Endothelial cell of umbilical vein (primary cell): Measurements from ENCODE around the gene FAM222B. TPM values are rescaled to one million over a fixed set of nuclear protein-coding genes. Genes with fewer than 3 reads are reported as not detected.
A peak's percentile ranks its signal among the peaks of the same experiment; 100 is the strongest.

Source experiments
- BruUV-seq: library from RNA; stranded (reverse); fragments of 400-500 nt; replicated peaks from 2 replicates; lab custom pipeline; 2021; lab: Mats Ljungman, UMichigan
- CTCF ChIA-PET: fragments of 300-600, 350-600 bp; sonication (Branson Sonifier 250); formaldehyde crosslinking; loops from one replicate; lab custom pipeline; 2021; ENCODE audit warnings: antibody characterized with exemption, inconsistent platforms; lab: Charles Lee
- POLR2A ChIA-PET: fragments of 300-600, 350-600 bp; sonication (Branson Sonifier 250); formaldehyde crosslinking; loops from one replicate; lab custom pipeline; 2021; ENCODE audit warnings: antibody characterized with exemption, inconsistent platforms; lab: Charles Lee
- DNase-seq: peaks from one replicate; pipeline ENCODE4 v3.0.0-alpha.2; 2011; ENCODE audit warnings: low read depth, low spot score
- FAIRE-seq: peaks from 2 replicates; lab custom pipeline; 2011; peaks lifted over from hg19 to GRCh38; lab: Jason Lieb, UNC
- H2AFZ ChIP-seq: 2 replicates; pipeline ENCODE4 v1.6.0; 2012; ENCODE audit warnings: low read depth, low read length, control low read depth, inconsistent platforms
- H3K27ac ChIP-seq: 2 replicates; pipeline ENCODE4 v1.5.1; 2011; ENCODE audit warnings: low read depth, mild to moderate bottlenecking, control low read depth, low read length, moderate library complexity; ENCODE audit not compliant: insufficient read depth
- H3K27me3 ChIP-seq, 2 experiments: 2 replicates each; pipeline versions ENCODE4 v1.6.0 to v1.6.1; 2011; ENCODE audit warnings: low read length in 2 of 2, mixed read lengths in 1 of 2; ENCODE audit not compliant: control insufficient read depth in 2 of 2, insufficient read depth in 2 of 2
- H3K36me3 ChIP-seq, 2 experiments: 2 replicates in 1 of 2; 3 replicates in 1 of 2; pipeline ENCODE4 v1.5.1; 2011; ENCODE audit warnings: low read length in 2 of 2, mild to moderate bottlenecking in 1 of 2, moderate library complexity in 1 of 2; ENCODE audit not compliant: control insufficient read depth in 2 of 2, insufficient read depth in 2 of 2; ENCODE audit errors: extremely low read depth in 1 of 2
- H3K4me1 ChIP-seq: 3 replicates; pipeline ENCODE4 v1.5.1; 2011; ENCODE audit warnings: mild to moderate bottlenecking, low read length; ENCODE audit not compliant: control insufficient read depth, insufficient read depth; ENCODE audit errors: extremely low read depth
- H3K4me2 ChIP-seq: 2 replicates; pipeline ENCODE4 v1.6.1; 2011; ENCODE audit warnings: low read length, control low read depth, mixed read lengths; ENCODE audit not compliant: insufficient read depth
- H3K4me3 ChIP-seq, 3 experiments: fragments of 200-600 bp in 1 of 3; sonication (generic), shearing (Covaris generic) in 1 of 3; replicated peaks in 1 of 3; 2 replicates each; pipeline ENCODE4 v1.5.1; 2011 to 2016; ENCODE audit warnings: control low read depth in 3 of 3, low read length in 3 of 3, mild to moderate bottlenecking in 2 of 3, inconsistent platforms in 1 of 3, low read depth in 1 of 3, moderate library complexity in 1 of 3; ENCODE audit not compliant: insufficient read depth in 1 of 3
- H3K79me2 ChIP-seq: 2 replicates; pipeline ENCODE4 v1.6.0; 2012; ENCODE audit warnings: low read length, inconsistent platforms; ENCODE audit not compliant: control insufficient read depth, insufficient read depth
- H3K9ac ChIP-seq: replicated peaks from 2 replicates; pipeline ENCODE3; 2011; ENCODE audit warnings: low read length, control low read depth; ENCODE audit not compliant: insufficient read depth; ENCODE audit errors: extremely low read depth
- H3K9me1 ChIP-seq: replicated peaks from 3 replicates; pipeline ENCODE4 v1.6.0; 2011; ENCODE audit warnings: mild to moderate bottlenecking, low read length; ENCODE audit not compliant: control insufficient read depth, insufficient read depth; ENCODE audit errors: extremely low read depth
- H3K9me3 ChIP-seq: replicated peaks from 2 replicates; pipeline ENCODE4 v1.5.1; 2012; ENCODE audit warnings: low read length, inconsistent platforms; ENCODE audit not compliant: control insufficient read depth, insufficient read depth
- H4K20me1 ChIP-seq: replicated peaks from 2 replicates; pipeline ENCODE3; 2011; ENCODE audit warnings: mild to moderate bottlenecking, low read length; ENCODE audit not compliant: control insufficient read depth, insufficient read depth; ENCODE audit errors: extremely low read depth
- EZH2 ChIP-seq: IDR thresholded peaks from 2 replicates; pipeline ENCODE4 v1.6.1; 2012; ENCODE audit warnings: borderline replicate concordance, low read depth, mild to moderate bottlenecking, moderate library complexity, low read length, inconsistent platforms; ENCODE audit not compliant: severe bottlenecking
- FOS ChIP-seq: IDR thresholded peaks from 2 replicates; pipeline ENCODE4 v1.6.1; 2011; ENCODE audit warnings: mild to moderate bottlenecking, low read length, moderate library complexity, borderline replicate concordance; ENCODE audit not compliant: insufficient read depth
- GATA2 ChIP-seq: IDR thresholded peaks from 2 replicates; pipeline ENCODE4 v1.7.0; 2011; ENCODE audit warnings: low read depth, mild to moderate bottlenecking, moderate library complexity, mixed read lengths, low read length; ENCODE audit not compliant: insufficient read length, insufficient read depth
- JUN ChIP-seq: IDR thresholded peaks from 2 replicates; pipeline ENCODE4 v1.6.1; 2011; ENCODE audit warnings: borderline replicate concordance, low read depth; ENCODE audit not compliant: insufficient read length, insufficient read depth
- MYC ChIP-seq: IDR thresholded peaks from one replicate; pipeline ENCODE4 v1.6.1; 2011; ENCODE audit warnings: mild to moderate bottlenecking, low read depth, low read length
- POLR2A ChIP-seq: IDR thresholded peaks from 2 replicates; pipeline ENCODE4 v1.6.1; 2012; ENCODE audit warnings: low read depth, mild to moderate bottlenecking, control low read depth, low read length
- POLR2AphosphoS5 ChIP-seq: IDR thresholded peaks from 2 replicates; pipeline ENCODE4 v1.6.1; 2012; ENCODE audit warnings: low read depth, mild to moderate bottlenecking, control low read depth, low read length, moderate library complexity; ENCODE audit not compliant: insufficient read depth
- dilution Hi-C: fragments of 300-500 bp; cut with MboI; formaldehyde crosslinking; loops from one replicate; pipeline ENCODE4 v1.15.0; 2019; ENCODE audit warnings: low sequenced_read_pairs; ENCODE audit not compliant: extremely low pct_ligation_motif_present
- intact Hi-C: fragments of 100-400 bp; cut with micrococcal nuclease; formaldehyde crosslinking; loops from one replicate; pipeline ENCODE4 v1.10.0; 2022
- polyA plus RNA-seq, 4 experiments: library from polyadenylated mRNA; depleted of rRNA in 3 of 4; stranded (reverse) in 3 of 4; unstranded in 1 of 4; fragments of >200 nt; gene quantifications; 2 replicates each; pipeline versions ENCODE4 v1.2.1 to v1.2.3, GENCODE V29; 2011 to 2012; ENCODE audit warnings: missing spikeins in 1 of 4
- total RNA-seq: library from RNA; stranded (reverse); gene quantifications from 2 replicates; pipeline ENCODE4 v1.2.3, GENCODE V29; 2021
- TF ChIP-seq, protein P1 (sequence below), 2 donors: IDR thresholded peaks; 1 replicate in 1 of 2; 2 replicates in 1 of 2; pipeline ENCODE4 v1.5.1; 2011; ENCODE audit warnings: low read length in 2 of 2, mild to moderate bottlenecking in 2 of 2, moderate library complexity in 2 of 2, control low read depth in 1 of 2, inconsistent platforms in 1 of 2, low read depth in 1 of 2; ENCODE audit not compliant: insufficient read depth in 1 of 2; ENCODE audit errors: extremely low read depth in 1 of 2
- TF ChIP-seq, protein P2 (sequence below): IDR thresholded peaks from 2 replicates; pipeline ENCODE4 v1.6.1; 2011; ENCODE audit not compliant: insufficient read depth, insufficient read length

Gene FAM222B
- total and polyA plus RNA-seq, 2 donors (not counting 3 experiments of a cell fraction or from before 2014, with no cell fraction given), result 21.1 to 30.6 TPM

DNA sequence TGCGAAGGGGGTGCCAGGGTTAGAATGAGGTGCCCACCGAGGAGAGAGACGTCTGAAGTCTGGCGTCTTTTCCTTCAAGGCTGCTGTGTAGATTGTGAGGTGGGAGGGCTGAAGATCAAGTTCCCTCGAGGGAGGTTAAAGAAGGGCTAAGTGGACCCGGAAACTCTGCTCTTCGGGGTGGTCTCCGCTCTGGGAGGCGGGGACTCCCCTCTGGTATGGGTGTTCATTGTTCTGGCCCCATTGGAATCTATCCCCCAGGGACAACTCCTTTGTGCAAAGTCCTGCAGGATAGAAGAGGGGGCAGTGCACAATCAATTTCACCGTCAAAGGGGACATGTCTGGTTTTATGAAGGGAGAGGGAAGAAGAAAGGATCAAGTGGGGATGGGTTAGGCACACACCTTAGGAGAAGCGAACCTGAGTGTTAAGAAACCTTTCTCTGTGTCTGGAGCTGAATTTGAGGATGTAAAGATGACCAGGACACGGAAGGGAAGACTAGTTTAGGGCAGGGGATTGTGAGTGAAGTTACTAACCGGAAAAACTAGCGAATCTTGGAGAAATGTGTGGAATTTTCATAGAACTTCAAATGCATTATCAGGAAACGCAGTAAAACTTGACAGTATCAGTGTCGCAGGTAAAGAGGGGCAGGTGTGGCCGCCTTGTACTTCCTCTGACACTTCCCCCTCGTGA lies 124.1 kb downstream of the FAM222B start:
- dilution Hi-C loops, result no loop called here
- DNase-seq (no peak), FAIRE-seq (no peak)
- intact Hi-C loops, result loop anchor here (1.0 to 5.0 kb wide), 4 partner anchors 7 to 234 kb away; partner anchors contain the start of genes BLTP2 and PROCA1
- peak overlapping the region; percentile 22 for H3K9ac ChIP-seq
- no TSS peak for BruUV-seq
- H3K4me1 ChIP-seq, result peaks cover 38% of the 10 kb centered on the region
- H3K36me3 ChIP-seq, result peaks cover 16 to 21% of the 10 kb centered on the region in 2 experiments
- H3K4me2 ChIP-seq, result peak overlapping the region; percentile 31
- POLR2A ChIA-PET, result no interaction called here
- TF ChIP-seq POLR2A (no peak), JUN (no peak), MYC (no peak), FOS (no peak), EZH2 (no peak), POLR2AphosphoS5 (no peak), GATA2 (no peak)
- TF ChIP-seq, protein P1, sequence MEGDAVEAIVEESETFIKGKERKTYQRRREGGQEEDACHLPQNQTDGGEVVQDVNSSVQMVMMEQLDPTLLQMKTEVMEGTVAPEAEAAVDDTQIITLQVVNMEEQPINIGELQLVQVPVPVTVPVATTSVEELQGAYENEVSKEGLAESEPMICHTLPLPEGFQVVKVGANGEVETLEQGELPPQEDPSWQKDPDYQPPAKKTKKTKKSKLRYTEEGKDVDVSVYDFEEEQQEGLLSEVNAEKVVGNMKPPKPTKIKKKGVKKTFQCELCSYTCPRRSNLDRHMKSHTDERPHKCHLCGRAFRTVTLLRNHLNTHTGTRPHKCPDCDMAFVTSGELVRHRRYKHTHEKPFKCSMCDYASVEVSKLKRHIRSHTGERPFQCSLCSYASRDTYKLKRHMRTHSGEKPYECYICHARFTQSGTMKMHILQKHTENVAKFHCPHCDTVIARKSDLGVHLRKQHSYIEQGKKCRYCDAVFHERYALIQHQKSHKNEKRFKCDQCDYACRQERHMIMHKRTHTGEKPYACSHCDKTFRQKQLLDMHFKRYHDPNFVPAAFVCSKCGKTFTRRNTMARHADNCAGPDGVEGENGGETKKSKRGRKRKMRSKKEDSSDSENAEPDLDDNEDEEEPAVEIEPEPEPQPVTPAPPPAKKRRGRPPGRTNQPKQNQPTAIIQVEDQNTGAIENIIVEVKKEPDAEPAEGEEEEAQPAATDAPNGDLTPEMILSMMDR (IDR thresholded peaks at IDR 0.05; ENCODE audit: extremely low read depth in 1 of 2, insufficient read depth in 1 of 2, low read depth in 1 of 2, low read length in 2 of 2), result no peak
- TF ChIP-seq, protein P2, sequence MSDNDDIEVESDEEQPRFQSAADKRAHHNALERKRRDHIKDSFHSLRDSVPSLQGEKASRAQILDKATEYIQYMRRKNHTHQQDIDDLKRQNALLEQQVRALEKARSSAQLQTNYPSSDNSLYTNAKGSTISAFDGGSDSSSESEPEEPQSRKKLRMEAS, result no peak
- no peaks in the 10 kb centered on the region for H4K20me1 ChIP-seq
- H3K79me2 ChIP-seq, result peaks cover 42% of the 10 kb centered on the region
- H3K9me3 ChIP-seq, result no peaks in the 10 kb centered on the region
- H3K4me3 ChIP-seq, result no peak overlapping the region
- no peaks in the 10 kb centered on the region for H3K27me3 ChIP-seq
- CTCF ChIA-PET, result interaction anchor here (2.1 kb wide), 1 partner anchor 72 kb away, joined by 10 read pairs; no protein-coding TSS in a partner anchor
- H2AFZ ChIP-seq, result peak overlapping the region; percentile 63
- H3K27ac ChIP-seq, result peak overlapping the region; percentile 58
- H3K9me1 ChIP-seq, result no peaks in the 10 kb centered on the region
